Ascending aorta (tissue), 2 donors: ENCODE results near the gene LENG8. TPM values are rescaled to one million over a fixed set of nuclear protein-coding genes. Genes with fewer than 3 reads are reported as not detected.

ENCODE experiments used
- DNase-seq, 2 donors: peaks; one replicate each; pipeline ENCODE4 v3.0.0-alpha.2; 2019; ENCODE audit warnings: low spot score in 2 of 2
- H3K27ac ChIP-seq, 2 donors: fragments of 200-600 bp; sonication (generic); one replicate each; pipeline ENCODE4 v1.5.1; 2016 to 2017; ENCODE audit warnings: mild to moderate bottlenecking in 1 of 2
- H3K27me3 ChIP-seq: fragments of 200-600 bp; sonication (generic); one replicate; pipeline ENCODE4 v1.5.1; 2017
- H3K36me3 ChIP-seq, 2 donors: fragments of 200-600 bp; sonication (generic); one replicate each; pipeline ENCODE4 v1.5.1; 2016
- H3K4me1 ChIP-seq, 2 donors: fragments of 200-600 bp; sonication (generic); one replicate each; pipeline ENCODE4 v1.5.1; 2016 to 2017; ENCODE audit warnings: mild to moderate bottlenecking in 1 of 2
- H3K4me3 ChIP-seq, 2 donors: fragments of 200-600 bp; sonication (generic); one replicate each; pipeline ENCODE4 v1.5.1; 2016 to 2017; ENCODE audit warnings: mild to moderate bottlenecking in 1 of 2
- H3K9me3 ChIP-seq, 2 donors: fragments of 200-600 bp; sonication (generic); one replicate each; pipeline ENCODE4 v1.5.1; 2016
- intact Hi-C: fragments of 100-400 bp; cut with DNase I; formaldehyde crosslinking; loops from one replicate; pipeline ENCODE4 v1.15.1; 2023
- total RNA-seq: library from RNA; depleted of rRNA; stranded (reverse); fragments of >200 nt; gene quantifications from one replicate; pipeline ENCODE4 v1.1.0, GENCODE V29; 2016
- TF ChIP-seq, protein P1 (sequence below), 3 experiments: fragments of 200-600 bp in 2 of 3; fragments of 450-650 bp in 1 of 3; sonication (generic) in 2 of 3; IDR thresholded peaks; one replicate each; pipeline ENCODE4 v1.5.1; 2016 to 2019; ENCODE audit warnings: antibody characterized with exemption in 3 of 3, mild to moderate bottlenecking in 1 of 3, moderate library complexity in 1 of 3

Gene LENG8
- total RNA-seq, 1 donor from 2014 or later = 402 TPM

DNA sequence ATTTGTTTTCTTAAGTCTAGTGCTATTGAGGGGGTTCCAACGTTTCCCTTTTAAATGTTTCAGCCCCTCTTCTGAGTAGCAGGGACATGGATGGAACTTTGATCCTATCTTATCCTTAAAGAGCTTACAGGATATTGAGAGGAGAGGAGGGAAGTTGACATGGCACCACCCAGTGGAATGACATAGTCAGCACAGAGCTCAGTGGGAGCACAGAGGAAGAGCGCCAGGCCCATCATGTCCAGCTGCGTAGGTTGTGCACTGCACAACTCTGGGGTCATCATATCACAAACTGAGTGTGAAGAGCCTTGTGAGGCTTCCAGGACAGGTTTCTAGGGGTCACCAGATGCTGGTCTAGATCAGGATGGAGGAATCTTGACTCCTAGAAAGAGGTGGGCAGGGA, 28.7 kb downstream of the LENG8 start:
- peaks cover 0 to 5% of the 10 kb centered on the region in 2 donors for H3K4me1 ChIP-seq
- intact Hi-C loops = loop anchor here (10.0 kb wide), 1 partner anchor 637 kb away; the partner anchor contains the start of gene PPP1R12C
- TF ChIP-seq, protein P1, sequence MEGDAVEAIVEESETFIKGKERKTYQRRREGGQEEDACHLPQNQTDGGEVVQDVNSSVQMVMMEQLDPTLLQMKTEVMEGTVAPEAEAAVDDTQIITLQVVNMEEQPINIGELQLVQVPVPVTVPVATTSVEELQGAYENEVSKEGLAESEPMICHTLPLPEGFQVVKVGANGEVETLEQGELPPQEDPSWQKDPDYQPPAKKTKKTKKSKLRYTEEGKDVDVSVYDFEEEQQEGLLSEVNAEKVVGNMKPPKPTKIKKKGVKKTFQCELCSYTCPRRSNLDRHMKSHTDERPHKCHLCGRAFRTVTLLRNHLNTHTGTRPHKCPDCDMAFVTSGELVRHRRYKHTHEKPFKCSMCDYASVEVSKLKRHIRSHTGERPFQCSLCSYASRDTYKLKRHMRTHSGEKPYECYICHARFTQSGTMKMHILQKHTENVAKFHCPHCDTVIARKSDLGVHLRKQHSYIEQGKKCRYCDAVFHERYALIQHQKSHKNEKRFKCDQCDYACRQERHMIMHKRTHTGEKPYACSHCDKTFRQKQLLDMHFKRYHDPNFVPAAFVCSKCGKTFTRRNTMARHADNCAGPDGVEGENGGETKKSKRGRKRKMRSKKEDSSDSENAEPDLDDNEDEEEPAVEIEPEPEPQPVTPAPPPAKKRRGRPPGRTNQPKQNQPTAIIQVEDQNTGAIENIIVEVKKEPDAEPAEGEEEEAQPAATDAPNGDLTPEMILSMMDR (IDR thresholded peaks at IDR 0.05) = no peak
- H3K27me3 ChIP-seq = no peaks in the 10 kb centered on the region
- no peak overlapping the region for H3K27ac ChIP-seq
- no peak for DNase-seq
- no peaks in the 10 kb centered on the region for H3K9me3 ChIP-seq
- no peaks in the 10 kb centered on the region for H3K36me3 ChIP-seq
- H3K4me3 ChIP-seq = no peak overlapping the region

DNA sequence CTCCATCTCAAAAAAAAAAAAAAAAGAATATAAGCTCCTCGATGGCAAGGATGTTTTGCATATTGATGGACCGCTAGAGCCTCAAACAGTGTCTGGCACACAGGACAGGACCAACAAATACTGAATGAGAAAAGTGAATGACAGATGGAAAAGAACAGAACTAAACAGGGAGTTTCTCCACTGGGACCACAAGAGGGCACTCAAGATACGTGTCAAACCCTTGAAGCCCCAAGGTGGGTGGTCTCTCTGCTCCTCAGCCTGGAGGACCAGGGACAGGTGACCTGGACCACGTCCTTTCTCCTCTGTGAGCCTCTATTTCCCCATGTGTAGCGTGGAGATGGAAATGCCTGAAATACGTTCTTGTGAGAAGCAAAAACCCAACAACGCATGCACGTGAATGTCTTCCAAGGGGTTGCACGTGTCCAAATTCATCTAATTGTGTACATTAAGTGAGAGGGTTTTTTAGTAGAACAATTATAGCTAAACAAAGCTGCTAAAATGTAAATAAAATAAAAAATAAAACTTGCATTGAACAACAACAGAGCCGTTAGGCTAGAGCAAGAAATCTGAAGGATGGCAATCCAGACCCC, 29.8 kb downstream of the LENG8 start:
- Histone ChIP-seq H3K4me3 (no peak overlapping the region), H3K9me3 (no peaks in the 10 kb centered on the region), H3K36me3 (no peaks in the 10 kb centered on the region), H3K27me3 (no peaks in the 10 kb centered on the region), H3K4me1 (peaks cover 0 to 1% of the 10 kb centered on the region in 2 donors), H3K27ac (no peak overlapping the region)
- TF ChIP-seq, protein P1 (IDR thresholded peaks at IDR 0.05) = peak; percentile 11 to 61 (median 37)
- DNase-seq = no peak
- intact Hi-C loops = loop anchor here (10.0 kb wide), 1 partner anchor 636 kb away; the partner anchor contains the start of gene PPP1R12C

DNA sequence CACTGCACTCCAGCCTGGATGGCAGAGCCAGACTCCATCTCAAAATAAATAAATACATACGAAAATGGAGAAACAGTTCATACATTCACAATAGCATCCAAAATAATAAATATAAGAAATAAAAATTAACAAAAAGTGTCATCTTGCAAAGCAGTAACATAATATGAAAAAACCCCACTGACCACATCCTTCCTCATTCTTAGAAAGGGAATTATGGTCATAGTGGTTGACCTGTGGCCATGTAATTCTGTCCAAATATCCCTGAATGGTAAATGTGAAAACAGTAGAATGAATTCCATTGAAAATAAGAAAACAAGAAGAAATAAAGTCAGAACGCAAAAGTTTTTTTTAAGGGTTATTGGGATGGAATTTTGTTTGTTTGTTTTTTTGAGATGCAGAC, 31.1 kb downstream of the LENG8 start:
- H3K4me1 ChIP-seq = no peaks in the 10 kb centered on the region
- intact Hi-C loops = loop anchor here (5.0 kb wide), 1 partner anchor 197 kb away; no protein-coding TSS in a partner anchor
- H3K27me3 ChIP-seq = no peaks in the 10 kb centered on the region

DNA sequence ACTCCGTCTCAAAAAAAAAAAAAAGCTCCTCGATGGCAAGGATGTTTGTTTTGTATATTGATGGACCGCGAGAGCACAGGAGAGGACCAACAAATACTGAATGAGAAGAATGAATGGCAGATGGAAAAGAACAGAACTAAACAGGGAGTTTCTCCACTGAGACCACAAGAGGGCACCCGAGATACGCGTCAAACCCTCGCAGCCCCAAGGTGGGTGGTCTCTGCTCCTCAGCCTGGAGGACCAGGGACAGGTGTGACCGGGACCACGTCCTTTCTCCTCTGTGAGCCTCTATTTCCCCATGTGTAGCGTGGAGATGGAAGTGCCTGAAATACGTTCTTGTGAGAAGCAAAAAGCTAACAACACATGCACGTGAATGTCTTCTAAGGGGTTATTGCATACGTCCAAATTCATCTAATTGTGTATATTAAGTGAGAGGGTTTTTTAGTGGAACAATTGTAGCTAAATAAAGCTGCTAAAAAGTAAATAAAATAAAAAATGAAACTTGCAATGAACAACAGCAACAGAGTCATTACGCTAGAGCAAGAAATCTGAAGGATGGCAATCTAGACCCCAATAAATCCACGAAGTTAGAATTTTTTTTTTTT, 32.4 kb downstream of the LENG8 start:
- H3K27me3 ChIP-seq = no peaks in the 10 kb centered on the region
- intact Hi-C loops = loop anchor here (5.0 kb wide), 1 partner anchor 196 kb away; no protein-coding TSS in a partner anchor

More for the DNA sequence above, 31.1 kb downstream of the LENG8 start:
- no peak for DNase-seq
- TF ChIP-seq, protein P1 (IDR thresholded peaks at IDR 0.05) = no peak
- Histone ChIP-seq H3K4me3 (no peak overlapping the region), H3K36me3 (no peaks in the 10 kb centered on the region), H3K27ac (no peak overlapping the region), H3K9me3 (no peaks in the 10 kb centered on the region)

DNA sequence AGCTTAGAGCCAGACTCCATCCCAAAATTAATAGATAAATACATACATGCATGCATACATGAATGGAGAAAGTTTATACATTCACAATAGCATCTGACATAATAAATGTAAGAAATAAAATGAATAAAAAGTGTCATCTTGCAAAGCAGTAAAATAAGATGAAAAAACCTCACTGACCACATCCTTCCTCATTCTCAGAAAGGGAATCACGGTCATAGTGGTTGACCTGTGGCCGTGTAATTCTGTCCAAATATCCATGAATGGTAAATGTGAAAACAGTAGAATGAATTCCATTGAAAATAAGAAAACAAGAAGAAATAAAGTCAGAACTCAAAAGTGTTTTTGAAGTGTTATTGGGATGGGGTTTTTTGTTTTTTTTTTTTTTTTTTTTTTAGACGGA, 33.9 kb downstream of the LENG8 start:
- TF ChIP-seq, protein P1 (IDR thresholded peaks at IDR 0.05) = no peak
- DNase-seq = no peak
- no peak overlapping the region for H3K27ac ChIP-seq
- no peak overlapping the region for H3K4me3 ChIP-seq
- intact Hi-C loops = loop anchor here (5.0 kb wide), 1 partner anchor 194 kb away; no protein-coding TSS in a partner anchor
- no peaks in the 10 kb centered on the region for H3K36me3 ChIP-seq
- no peaks in the 10 kb centered on the region for H3K9me3 ChIP-seq
- no peaks in the 10 kb centered on the region for H3K4me1 ChIP-seq
- no peaks in the 10 kb centered on the region for H3K27me3 ChIP-seq

More for the DNA sequence above, 32.4 kb downstream of the LENG8 start:
- Histone ChIP-seq H3K4me3 (no peak overlapping the region), H3K9me3 (no peaks in the 10 kb centered on the region), H3K36me3 (no peaks in the 10 kb centered on the region), H3K27ac (no peak overlapping the region), H3K4me1 (no peaks in the 10 kb centered on the region)
- DNase-seq = no peak
- TF ChIP-seq, protein P1 (IDR thresholded peaks at IDR 0.05) = peak in 2 of 3 experiments; percentile 55 to 66
